ENCODE data around the gene CCDC85B.

Gene CCDC85B

GRCh38 chr11:65862191-65862735 lies 28.2 kb upstream of the CCDC85B start:
- Histone ChIP-seq H3K36me3 (ENCODE audit: control insufficient read depth, insufficient read depth, low read length) (peaks cover 10% of the 10 kb centered on the region), H3K4me1 (ENCODE audit: control insufficient read depth, low read depth, low read length) (no peaks in the 10 kb centered on the region), H3K79me2 (ENCODE audit: control insufficient read depth, insufficient read depth, low read length) (peaks cover 15% of the 10 kb centered on the region), H2BK15ac (replicated peaks; ENCODE audit: low read depth) (no peak overlapping the region), H3K79me1 (ENCODE audit: low read length) (peaks cover 16% of the 10 kb centered on the region), H3K27ac (ENCODE audit: low read depth, low read length) (no peak overlapping the region), H3K56ac (ENCODE audit: low read length) (peak overlapping the region; percentile 95), H3K9ac (ENCODE audit: low read length) (no peak overlapping the region), H3K4me3 (ENCODE audit: low read length) (no peak overlapping the region), H3K4ac (ENCODE audit: low read depth, low read length) (no peak overlapping the region), H3K4me2 (ENCODE audit: low read length) (no peak overlapping the region), H4K5ac (ENCODE audit: low read length) (no peak overlapping the region), H4K8ac (ENCODE audit: low read depth, low read length) (no peak overlapping the region), H3K27me3 (ENCODE audit: insufficient read depth, low read length, poor library complexity) (no peaks in the 10 kb centered on the region), H3K23ac (ENCODE audit: low read length) (no peak overlapping the region), H3K18ac (ENCODE audit: low read length) (no peak overlapping the region), H2AK5ac (ENCODE audit: low read length) (no peak overlapping the region), H2BK5ac (ENCODE audit: low read length) (no peak overlapping the region), H2BK120ac (ENCODE audit: low read depth, low read length) (no peak overlapping the region)
- no peak for DNase-seq
- no CpG with 5 or more reads among the region's 5 CpGs for WGBS (ENCODE audit: extremely low coverage, insufficient coverage, low lambda C conversion rate)

GRCh38 chr11:65862941-65863888 lies 27.3 kb upstream of the CCDC85B start:
- H3K36me3 ChIP-seq (ENCODE audit: control insufficient read depth, insufficient read depth, low read length), result peaks cover 10% of the 10 kb centered on the region
- no peak overlapping the region for H4K8ac ChIP-seq (ENCODE audit: low read depth, low read length)
- H3K4me1 ChIP-seq (ENCODE audit: control insufficient read depth, low read depth, low read length), result no peaks in the 10 kb centered on the region
- H2BK120ac ChIP-seq (ENCODE audit: low read depth, low read length), result no peak overlapping the region
- no peak overlapping the region for H2BK5ac ChIP-seq (ENCODE audit: low read length)
- H3K4ac ChIP-seq (ENCODE audit: low read depth, low read length), result no peak overlapping the region
- H3K4me3 ChIP-seq (ENCODE audit: low read length), result no peak overlapping the region
- peaks cover 9% of the 10 kb centered on the region for H3K79me2 ChIP-seq (ENCODE audit: control insufficient read depth, insufficient read depth, low read length)
- H3K27me3 ChIP-seq (ENCODE audit: insufficient read depth, low read length, poor library complexity), result no peaks in the 10 kb centered on the region
- no peak overlapping the region for H3K27ac ChIP-seq (ENCODE audit: low read depth, low read length)
- no peak overlapping the region for H3K23ac ChIP-seq (ENCODE audit: low read length)
- peak overlapping the region; percentile 3 for H3K56ac ChIP-seq (ENCODE audit: low read length)
- no peak overlapping the region for H4K5ac ChIP-seq (ENCODE audit: low read length)
- no peak overlapping the region for H3K9ac ChIP-seq (ENCODE audit: low read length)
- H2AK5ac ChIP-seq (ENCODE audit: low read length), result no peak overlapping the region
- H3K18ac ChIP-seq (ENCODE audit: low read length), result no peak overlapping the region
- H2BK15ac ChIP-seq (replicated peaks; ENCODE audit: low read depth), result no peak overlapping the region
- DNase-seq, result no peak
- H3K79me1 ChIP-seq (ENCODE audit: low read length), result peaks cover 16% of the 10 kb centered on the region
- WGBS (ENCODE audit: extremely low coverage, insufficient coverage, low lambda C conversion rate), result no CpG with 5 or more reads among the region's 24 CpGs
- no peak overlapping the region for H3K4me2 ChIP-seq (ENCODE audit: low read length)

DNA sequence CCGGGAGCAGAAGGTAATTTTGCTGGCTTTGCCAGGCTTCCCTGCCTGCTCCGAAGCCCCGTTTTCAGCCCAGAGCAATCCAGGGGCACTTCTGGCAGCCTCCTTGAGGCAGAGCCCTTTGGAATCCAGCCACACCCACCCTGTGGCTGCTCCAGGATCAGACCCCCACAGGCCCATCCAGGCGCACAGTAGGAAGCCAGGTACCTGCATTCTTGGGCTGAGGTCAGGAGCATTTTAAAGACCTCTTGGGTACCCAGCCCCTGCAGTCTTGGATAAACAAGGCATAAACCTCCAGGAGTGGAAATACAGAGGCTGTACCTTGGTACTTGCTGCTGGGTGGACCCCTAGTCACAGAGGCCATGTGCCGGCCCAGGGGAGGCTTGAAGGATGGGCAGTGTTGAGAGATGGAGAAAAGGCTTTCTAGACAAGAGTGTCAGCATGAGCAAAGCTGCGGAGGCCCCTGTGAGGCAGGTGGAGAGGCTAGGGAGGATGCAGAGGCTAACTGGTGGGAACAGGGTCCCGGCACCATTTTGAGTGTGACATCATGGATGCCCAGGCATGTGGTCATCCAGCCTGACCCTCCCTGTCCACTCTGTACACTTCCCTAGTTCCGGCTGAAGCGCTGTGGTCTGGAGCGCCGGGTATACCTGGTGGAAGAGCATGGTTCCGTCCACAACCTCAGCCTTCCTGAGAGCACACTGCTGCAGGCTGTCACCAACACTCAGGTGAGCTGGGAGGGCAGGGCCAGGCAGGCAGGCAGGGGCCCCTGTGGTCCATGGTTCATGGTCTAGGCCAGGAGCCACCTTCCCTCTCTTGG lies 26.4 kb upstream of the CCDC85B start:
- no peak for DNase-seq
- no peak overlapping the region for H4K8ac ChIP-seq (ENCODE audit: low read depth, low read length)
- no peak overlapping the region for H3K4me2 ChIP-seq (ENCODE audit: low read length)
- H3K18ac ChIP-seq (ENCODE audit: low read length), result no peak overlapping the region
- no peak overlapping the region for H3K27ac ChIP-seq (ENCODE audit: low read depth, low read length)
- no peak overlapping the region for H3K4ac ChIP-seq (ENCODE audit: low read depth, low read length)
- H3K23ac ChIP-seq (ENCODE audit: low read length), result no peak overlapping the region
- no peak overlapping the region for H3K9ac ChIP-seq (ENCODE audit: low read length)
- peaks cover 10% of the 10 kb centered on the region for H3K36me3 ChIP-seq (ENCODE audit: control insufficient read depth, insufficient read depth, low read length)
- no peaks in the 10 kb centered on the region for H3K27me3 ChIP-seq (ENCODE audit: insufficient read depth, low read length, poor library complexity)
- peaks cover 16% of the 10 kb centered on the region for H3K79me1 ChIP-seq (ENCODE audit: low read length)
- no CpG with 5 or more reads among the region's 12 CpGs for WGBS (ENCODE audit: extremely low coverage, insufficient coverage, low lambda C conversion rate)
- H2AK5ac ChIP-seq (ENCODE audit: low read length), result no peak overlapping the region
- no peak overlapping the region for H2BK5ac ChIP-seq (ENCODE audit: low read length)
- H2BK15ac ChIP-seq (replicated peaks; ENCODE audit: low read depth), result no peak overlapping the region
- no peak overlapping the region for H3K56ac ChIP-seq (ENCODE audit: low read length)
- H3K79me2 ChIP-seq (ENCODE audit: control insufficient read depth, insufficient read depth, low read length), result peaks cover 9% of the 10 kb centered on the region
- no peak overlapping the region for H3K4me3 ChIP-seq (ENCODE audit: low read length)
- H4K5ac ChIP-seq (ENCODE audit: low read length), result no peak overlapping the region
- no peak overlapping the region for H2BK120ac ChIP-seq (ENCODE audit: low read depth, low read length)
- H3K4me1 ChIP-seq (ENCODE audit: control insufficient read depth, low read depth, low read length), result no peaks in the 10 kb centered on the region

DNA sequence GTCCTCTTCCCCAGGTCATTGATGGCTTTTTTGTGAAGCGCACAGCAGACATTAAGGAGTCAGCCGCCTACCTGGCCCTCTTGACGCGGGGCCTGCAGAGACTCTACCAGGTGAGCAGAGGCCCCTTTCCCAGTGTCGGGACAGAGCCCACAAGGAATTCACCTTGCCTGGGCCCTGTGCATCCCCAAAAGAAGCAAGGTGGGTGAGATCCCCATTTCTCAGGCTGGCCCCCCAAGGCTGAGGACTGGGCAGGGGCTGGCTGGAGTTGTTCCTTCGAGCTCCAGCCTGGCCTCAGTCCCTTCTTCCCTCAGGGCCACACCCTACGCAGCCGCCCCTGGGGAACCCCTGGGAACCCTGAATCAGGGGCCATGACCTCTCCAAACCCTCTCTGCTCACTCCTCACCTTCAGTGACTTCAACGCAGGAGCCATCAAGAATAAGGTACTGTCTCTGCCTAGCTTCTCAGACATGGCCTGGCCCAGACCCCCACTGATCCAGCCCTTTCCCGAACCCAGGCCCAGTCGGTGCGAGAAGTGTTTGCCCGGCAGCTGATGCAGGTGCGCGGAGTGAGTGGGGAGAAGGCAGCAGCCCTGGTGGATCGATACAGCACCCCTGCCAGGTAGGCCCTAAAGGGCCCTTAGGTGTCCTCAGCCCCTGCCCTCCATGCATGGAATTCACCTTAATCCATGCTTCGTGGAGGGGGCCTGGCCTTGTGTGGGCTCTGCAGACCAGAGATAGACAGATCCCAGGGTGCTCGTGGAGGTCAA lies 25.6 kb upstream of the CCDC85B start:
- DNase-seq, result no peak
- no peak overlapping the region for H3K4me2 ChIP-seq (ENCODE audit: low read length)
- no peak overlapping the region for H2BK15ac ChIP-seq (replicated peaks; ENCODE audit: low read depth)
- H3K4me1 ChIP-seq (ENCODE audit: control insufficient read depth, low read depth, low read length), result no peaks in the 10 kb centered on the region
- no CpG with 5 or more reads among the region's 18 CpGs for WGBS (ENCODE audit: extremely low coverage, insufficient coverage, low lambda C conversion rate)
- H3K27ac ChIP-seq (ENCODE audit: low read depth, low read length), result no peak overlapping the region
- no peak overlapping the region for H3K18ac ChIP-seq (ENCODE audit: low read length)
- H3K4ac ChIP-seq (ENCODE audit: low read depth, low read length), result no peak overlapping the region
- no peak overlapping the region for H3K23ac ChIP-seq (ENCODE audit: low read length)
- no peak overlapping the region for H3K9ac ChIP-seq (ENCODE audit: low read length)
- H2BK120ac ChIP-seq (ENCODE audit: low read depth, low read length), result no peak overlapping the region
- peaks cover 9% of the 10 kb centered on the region for H3K79me2 ChIP-seq (ENCODE audit: control insufficient read depth, insufficient read depth, low read length)
- H3K36me3 ChIP-seq (ENCODE audit: control insufficient read depth, insufficient read depth, low read length), result peaks cover 10% of the 10 kb centered on the region
- H2BK5ac ChIP-seq (ENCODE audit: low read length), result no peak overlapping the region
- no peak overlapping the region for H3K56ac ChIP-seq (ENCODE audit: low read length)
- no peak overlapping the region for H2AK5ac ChIP-seq (ENCODE audit: low read length)
- peaks cover 16% of the 10 kb centered on the region for H3K79me1 ChIP-seq (ENCODE audit: low read length)
- no peak overlapping the region for H4K8ac ChIP-seq (ENCODE audit: low read depth, low read length)
- no peaks in the 10 kb centered on the region for H3K27me3 ChIP-seq (ENCODE audit: insufficient read depth, low read length, poor library complexity)
- H4K5ac ChIP-seq (ENCODE audit: low read length), result no peak overlapping the region
- no peak overlapping the region for H3K4me3 ChIP-seq (ENCODE audit: low read length)

DNA sequence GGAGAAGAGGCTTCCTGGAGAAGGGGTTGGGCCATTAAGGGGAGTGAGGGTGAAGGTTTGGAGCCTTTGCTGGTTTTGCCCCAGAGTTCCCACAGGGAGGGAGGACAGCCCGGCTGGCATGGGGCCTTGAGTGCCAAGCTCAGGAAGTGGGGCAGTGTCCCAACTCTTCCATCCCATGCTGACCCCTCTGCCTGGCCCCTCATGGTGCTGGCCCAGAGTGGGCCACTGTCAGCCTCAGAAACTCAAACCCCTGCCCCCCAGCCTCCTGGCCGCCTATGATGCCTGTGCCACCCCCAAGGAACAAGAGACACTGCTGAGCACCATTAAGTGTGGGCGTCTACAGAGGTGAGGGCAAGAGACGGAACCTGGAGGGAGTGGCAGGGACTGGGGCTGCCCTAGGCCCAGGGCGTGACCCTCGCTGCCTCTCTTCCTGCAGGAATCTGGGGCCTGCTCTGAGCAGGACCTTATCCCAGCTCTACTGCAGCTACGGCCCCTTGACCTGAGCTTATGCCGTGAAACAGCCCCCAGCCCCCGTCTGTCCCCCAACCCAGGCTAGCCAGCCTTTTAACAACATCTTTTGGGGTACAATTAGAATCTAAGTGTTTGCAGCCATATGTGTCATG lies 24.8 kb upstream of the CCDC85B start:
- H3K23ac ChIP-seq (ENCODE audit: low read length), result no peak overlapping the region
- no peak overlapping the region for H3K27ac ChIP-seq (ENCODE audit: low read depth, low read length)
- H3K36me3 ChIP-seq (ENCODE audit: control insufficient read depth, insufficient read depth, low read length), result peaks cover 10% of the 10 kb centered on the region
- peaks cover 9% of the 10 kb centered on the region for H3K79me2 ChIP-seq (ENCODE audit: control insufficient read depth, insufficient read depth, low read length)
- no peak for DNase-seq
- H2BK15ac ChIP-seq (replicated peaks; ENCODE audit: low read depth), result no peak overlapping the region
- no peak overlapping the region for H3K4ac ChIP-seq (ENCODE audit: low read depth, low read length)
- H3K56ac ChIP-seq (ENCODE audit: low read length), result no peak overlapping the region
- H3K79me1 ChIP-seq (ENCODE audit: low read length), result peaks cover 16% of the 10 kb centered on the region
- no peak overlapping the region for H2BK5ac ChIP-seq (ENCODE audit: low read length)
- no peaks in the 10 kb centered on the region for H3K27me3 ChIP-seq (ENCODE audit: insufficient read depth, low read length, poor library complexity)
- H4K8ac ChIP-seq (ENCODE audit: low read depth, low read length), result no peak overlapping the region
- H3K4me1 ChIP-seq (ENCODE audit: control insufficient read depth, low read depth, low read length), result no peaks in the 10 kb centered on the region
- H3K9ac ChIP-seq (ENCODE audit: low read length), result no peak overlapping the region
- WGBS (ENCODE audit: extremely low coverage, insufficient coverage, low lambda C conversion rate), result no CpG with 5 or more reads among the region's 9 CpGs
- H3K18ac ChIP-seq (ENCODE audit: low read length), result no peak overlapping the region
- H2AK5ac ChIP-seq (ENCODE audit: low read length), result no peak overlapping the region
- no peak overlapping the region for H4K5ac ChIP-seq (ENCODE audit: low read length)
- H3K4me2 ChIP-seq (ENCODE audit: low read length), result no peak overlapping the region
- no peak overlapping the region for H2BK120ac ChIP-seq (ENCODE audit: low read depth, low read length)
- H3K4me3 ChIP-seq (ENCODE audit: low read length), result no peak overlapping the region

Data from mesendoderm (in vitro differentiated cells).